GM18870 (cell line): Measurements from ENCODE around the gene ADRB1.

Source experiments
- ATAC-seq: cut with Tn5 transposase; IDR thresholded peaks from one replicate; pipeline ENCODE4 v1.9.1; 2021; ENCODE audit warnings: moderate library complexity; ENCODE audit not compliant: unreplicated experiment

Gene ADRB1

DNA sequence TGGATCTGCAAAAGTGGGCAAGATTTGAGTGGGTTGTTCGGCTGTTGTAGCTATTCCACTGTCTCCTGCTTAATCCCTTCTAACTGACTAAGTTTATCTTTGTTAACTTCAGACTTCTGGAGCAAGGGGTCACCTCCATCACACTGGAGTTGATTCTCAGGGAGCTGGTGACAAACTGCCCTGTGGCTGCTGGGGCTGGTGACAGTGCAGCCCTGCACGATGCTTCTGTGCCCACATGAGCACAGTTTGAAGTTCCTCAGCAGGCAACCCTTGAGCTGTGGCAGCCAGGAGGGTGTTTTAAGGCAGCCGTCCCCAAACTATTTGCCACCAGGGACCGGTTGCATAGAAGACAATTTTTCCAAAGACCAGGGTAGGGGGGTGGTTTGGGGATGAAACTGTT, 40.5 kb downstream of the ADRB1 start:
- no peak for ATAC-seq

DNA sequence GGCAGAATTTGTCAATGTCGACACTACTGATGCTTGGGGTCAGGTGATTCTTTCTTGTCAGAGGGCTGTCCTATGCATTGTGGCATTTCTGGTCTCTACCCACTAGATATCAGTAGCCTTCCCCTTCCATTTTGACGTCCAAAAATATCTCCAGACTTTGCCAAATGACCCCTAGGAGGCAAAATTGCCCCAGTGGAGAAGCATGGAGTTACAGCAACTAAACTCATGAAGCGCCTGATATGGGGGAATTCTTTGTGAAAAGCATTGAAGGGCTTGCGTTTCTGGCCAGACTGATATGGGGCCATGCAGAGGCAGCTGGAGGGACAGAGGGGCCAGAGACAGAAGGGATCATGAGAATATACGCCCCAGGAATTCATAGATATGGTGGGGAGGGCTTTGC, 43.6 kb downstream of the ADRB1 start:
- no peak for ATAC-seq

DNA sequence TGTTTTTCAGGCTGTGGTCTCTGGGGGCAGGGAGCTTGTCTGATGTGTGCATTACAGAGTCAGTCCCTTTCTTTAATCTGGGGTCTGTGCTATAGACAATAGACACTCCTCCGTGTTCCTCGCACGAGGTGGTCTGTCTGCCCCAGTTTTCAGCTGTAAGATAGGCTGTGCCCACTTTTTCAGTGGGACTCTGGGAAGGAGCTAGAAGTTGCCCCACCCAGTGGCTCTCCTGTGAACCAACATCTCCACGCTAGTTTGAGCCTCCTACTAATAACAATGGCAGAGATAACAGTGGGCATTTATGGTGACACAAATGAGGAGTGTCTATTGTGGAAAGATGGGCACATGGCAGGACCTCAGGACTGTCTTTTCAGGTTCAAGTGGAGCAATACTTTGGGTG, 44.0 kb downstream of the ADRB1 start:
- no peak for ATAC-seq

DNA sequence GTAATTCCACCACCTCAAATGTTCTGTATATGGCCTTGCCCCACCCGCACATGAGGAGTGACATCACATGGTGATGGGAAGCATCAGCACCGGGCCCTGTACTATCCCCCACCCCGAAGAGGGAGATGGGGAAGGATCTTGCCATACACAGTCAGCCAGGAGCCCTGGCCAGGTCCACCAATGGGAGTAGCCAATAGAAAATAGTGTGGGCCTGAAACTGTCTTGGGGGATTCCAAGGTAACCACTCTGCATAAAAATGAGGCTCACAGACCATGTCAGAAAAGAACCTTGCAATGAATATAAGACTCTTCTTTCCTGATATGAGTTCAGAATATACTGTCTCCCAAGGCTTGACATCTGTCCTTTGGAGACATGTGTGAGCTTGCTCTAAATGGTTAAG, 51.1 kb downstream of the ADRB1 start:
- peak; percentile 44 for ATAC-seq

DNA sequence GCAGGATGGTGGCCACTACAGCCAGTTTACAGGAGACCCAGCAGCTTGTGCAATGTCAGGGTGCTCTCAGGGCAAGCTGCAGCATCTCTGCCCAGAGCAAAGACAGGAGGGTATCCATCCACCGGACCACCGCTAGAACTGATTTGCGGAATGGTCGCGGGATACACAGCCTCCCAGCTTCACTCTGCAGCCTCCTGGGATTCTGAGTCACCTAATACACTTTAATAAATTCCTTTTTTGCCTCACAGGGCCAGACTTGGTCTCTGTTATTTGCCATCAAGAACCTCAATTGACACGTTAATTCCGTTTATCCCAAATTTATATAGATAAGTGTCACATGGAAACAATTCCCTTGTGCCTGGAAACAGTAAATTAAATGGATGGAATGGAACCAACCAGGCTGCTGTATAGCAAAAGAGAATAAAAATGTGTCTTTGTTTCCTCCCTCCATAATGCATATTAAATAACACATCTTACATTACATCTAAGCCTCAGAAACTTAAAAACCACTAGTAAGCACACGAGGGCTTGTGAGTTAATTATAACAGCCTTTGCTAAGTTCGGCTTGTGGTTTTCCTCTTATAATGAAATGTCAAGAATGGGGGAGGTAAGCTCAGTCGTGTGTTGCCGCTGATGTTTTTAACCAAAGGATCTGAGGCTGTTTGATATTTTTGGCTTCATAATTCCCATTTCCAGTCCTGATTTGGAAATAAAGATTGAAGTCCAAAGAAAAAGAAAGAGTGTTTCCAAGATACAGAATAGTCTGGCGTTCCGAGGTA, 52.1 kb downstream of the ADRB1 start:
- ATAC-seq = peak; percentile 36
